Pancreas (tissue), 10 donors: Measurements from ENCODE around the gene DIAPH3. TPM values are rescaled to one million over a fixed set of nuclear protein-coding genes. Genes with fewer than 3 reads are reported as not detected.

Experiments
- ATAC-seq, 4 donors: fragments of 200-7000 bp; cut with Tn5 transposase; one replicate each; pipeline versions ENCODE4 v1.8.0 to v1.9.1; 2020; ENCODE audit warnings: mild to moderate bottlenecking in 4 of 4, moderate library complexity in 4 of 4
- DNase-seq, 6 donors: peaks; one replicate each; pipeline ENCODE4 v3.0.0-alpha.2; 2020
- FAIRE-seq: peaks from 2 replicates; lab custom pipeline; 2012; peaks lifted over from hg19 to GRCh38; lab: Jason Lieb, UNC
- H3K27ac ChIP-seq, 4 donors: fragments of 200-600 bp; sonication (generic); 1 replicate in 3 of 4; 2 replicates in 1 of 4; pipeline versions ENCODE4 v1.5.0 to v1.8.0; 2020
- H3K27me3 ChIP-seq, 4 donors: fragments of 200-600 bp; one replicate each; pipeline ENCODE4 v1.8.0; 2021
- H3K36me3 ChIP-seq, 3 donors: fragments of 200-600 bp; sonication (generic) in 1 of 3; one replicate each; pipeline versions ENCODE4 v1.5.0 to v1.8.0; 2020 to 2021
- H3K4me1 ChIP-seq, 3 donors: fragments of 200-600 bp; one replicate each; pipeline ENCODE4 v1.8.0; 2021
- H3K4me3 ChIP-seq, 4 donors: fragments of 200-600 bp; sonication (generic) in 2 of 4; one replicate each; pipeline versions ENCODE4 v1.5.0 to v1.8.0; 2020 to 2021
- H3K9me3 ChIP-seq, 4 donors: fragments of 200-600 bp; one replicate each; pipeline ENCODE4 v1.8.0; 2021
- WGBS, 2 donors: extraction: QIAGEN DNeasy Blood & Tissue Kit; methylation state at CpG; one replicate each; pipeline ENCODE4 v1.1.7; 2013; 5-methylcytosine and 5-hydroxymethylcytosine counted together
- intact Hi-C, 3 donors: fragments of 100-400 bp; cut with DNase I; formaldehyde crosslinking; loops; one replicate each; pipeline versions ENCODE4 v1.11.1 to v1.14.2; 2022
- polyA plus RNA-seq, 2 donors: library from polyadenylated mRNA; stranded (reverse); fragments of 200-250 nt; gene quantifications; one replicate each; pipeline ENCODE4 v1.2.3, GENCODE V29; 2013
- total RNA-seq, 6 donors: library from RNA; stranded (reverse); fragmentation: NEBNext Ultra II Directional in 4 of 6; extraction: Animal tissue kit (Norgen Biotek cat#: 25700) in 4 of 6; gene quantifications; one replicate each; pipeline versions ENCODE4 v1.2.1 to v1.2.4, GENCODE V29; 2021 to 2023
- TF ChIP-seq, protein P1 (sequence below), 4 donors: fragments of 200-600 bp; sonication (generic) in 3 of 4; IDR thresholded peaks; one replicate each; pipeline versions ENCODE4 v1.5.0 to v1.8.0; 2021; ENCODE audit warnings: antibody characterized with exemption in 4 of 4
- donor health status: healthy with polysubstance abuse.
- donor health status: DM: no; HTN: no; CAD: no; lungs with moderate emphysema.
- donor health status: DM: no; HTN: no; CAD: no.
- donor health status: control.
- donor health status: control.
- donor health status: Bipolar disorder and iron deficiency.
- donor health status: DM: yes; HTN: yes; CAD: no.
- donor health status: DM: no; HTN: no; CAD: no.
- donor health status: DM: no; HTN: no; CAD: no.
- donor health status: DM: yes; HTN: yes; CAD: no.

Gene DIAPH3
- total and polyA plus RNA-seq, 8 donors = 0.12 to 1.3 (median 0.42) TPM; not detected in 1

DNA sequence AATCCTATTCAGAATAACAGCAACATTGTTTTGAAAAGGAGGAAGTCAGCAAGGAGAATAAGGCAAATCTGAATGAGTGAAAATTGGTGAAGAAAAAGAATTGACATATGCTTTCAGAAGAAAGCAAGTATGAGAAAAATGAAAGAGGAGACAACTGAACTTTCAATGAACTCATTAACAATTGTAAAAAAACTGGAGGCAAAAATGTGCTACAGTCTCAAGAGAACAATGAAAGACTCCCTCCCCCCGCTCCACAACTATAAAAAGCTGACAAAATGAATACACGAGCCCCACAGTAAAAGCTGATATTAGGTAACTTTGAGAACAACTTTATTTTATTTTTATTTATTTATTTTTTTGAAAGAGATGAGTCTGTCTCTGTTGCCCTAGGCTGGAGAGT lies 373.1 kb downstream of the DIAPH3 start:
- no peaks in the 10 kb centered on the region for H3K36me3 ChIP-seq
- H3K9me3 ChIP-seq = no peaks in the 10 kb centered on the region
- H3K4me1 ChIP-seq = no peaks in the 10 kb centered on the region
- FAIRE-seq (no peak), ATAC-seq (no peak), DNase-seq (no peak)
- no peak overlapping the region for H3K27ac ChIP-seq
- H3K4me3 ChIP-seq = no peak overlapping the region
- TF ChIP-seq, protein P1, sequence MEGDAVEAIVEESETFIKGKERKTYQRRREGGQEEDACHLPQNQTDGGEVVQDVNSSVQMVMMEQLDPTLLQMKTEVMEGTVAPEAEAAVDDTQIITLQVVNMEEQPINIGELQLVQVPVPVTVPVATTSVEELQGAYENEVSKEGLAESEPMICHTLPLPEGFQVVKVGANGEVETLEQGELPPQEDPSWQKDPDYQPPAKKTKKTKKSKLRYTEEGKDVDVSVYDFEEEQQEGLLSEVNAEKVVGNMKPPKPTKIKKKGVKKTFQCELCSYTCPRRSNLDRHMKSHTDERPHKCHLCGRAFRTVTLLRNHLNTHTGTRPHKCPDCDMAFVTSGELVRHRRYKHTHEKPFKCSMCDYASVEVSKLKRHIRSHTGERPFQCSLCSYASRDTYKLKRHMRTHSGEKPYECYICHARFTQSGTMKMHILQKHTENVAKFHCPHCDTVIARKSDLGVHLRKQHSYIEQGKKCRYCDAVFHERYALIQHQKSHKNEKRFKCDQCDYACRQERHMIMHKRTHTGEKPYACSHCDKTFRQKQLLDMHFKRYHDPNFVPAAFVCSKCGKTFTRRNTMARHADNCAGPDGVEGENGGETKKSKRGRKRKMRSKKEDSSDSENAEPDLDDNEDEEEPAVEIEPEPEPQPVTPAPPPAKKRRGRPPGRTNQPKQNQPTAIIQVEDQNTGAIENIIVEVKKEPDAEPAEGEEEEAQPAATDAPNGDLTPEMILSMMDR (IDR thresholded peaks at IDR 0.05) = no peak
- intact Hi-C loops = no loop called here
- 46 to 68% methylated on average over 2 of the region's 2 CpGs for WGBS, 2 donors
- no peaks in the 10 kb centered on the region for H3K27me3 ChIP-seq

DNA sequence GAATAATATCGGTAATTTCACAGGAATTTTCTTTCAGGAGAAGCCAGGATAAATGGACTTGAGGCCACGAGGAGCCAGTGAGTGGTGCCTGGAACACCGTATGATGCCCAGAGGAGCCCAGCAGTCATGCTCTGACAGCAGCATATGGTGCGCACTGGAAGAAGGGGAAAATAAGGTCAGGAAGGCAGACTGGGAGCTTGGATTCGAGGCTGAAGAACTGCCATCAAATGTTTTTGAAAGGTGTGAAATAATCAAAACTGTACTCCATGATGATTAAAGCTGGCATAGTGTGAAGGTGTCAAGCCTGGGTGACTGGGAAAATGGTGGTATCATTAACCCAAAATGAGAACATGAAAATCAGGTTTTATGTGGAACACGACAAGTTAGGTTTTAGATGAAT lies 374.2 kb downstream of the DIAPH3 start:
- 86 to 92% methylated on average over 6 of the region's 6 CpGs for WGBS, 2 donors
- no peaks in the 10 kb centered on the region for H3K36me3 ChIP-seq
- no peaks in the 10 kb centered on the region for H3K9me3 ChIP-seq
- intact Hi-C loops = no loop called here
- TF ChIP-seq, protein P1 (IDR thresholded peaks at IDR 0.05) = no peak
- no peak for FAIRE-seq
- H3K4me1 ChIP-seq = no peaks in the 10 kb centered on the region
- no peak for DNase-seq
- no peak for ATAC-seq
- H3K27ac ChIP-seq = no peak overlapping the region
- no peak overlapping the region for H3K4me3 ChIP-seq
- H3K27me3 ChIP-seq = no peaks in the 10 kb centered on the region

DNA sequence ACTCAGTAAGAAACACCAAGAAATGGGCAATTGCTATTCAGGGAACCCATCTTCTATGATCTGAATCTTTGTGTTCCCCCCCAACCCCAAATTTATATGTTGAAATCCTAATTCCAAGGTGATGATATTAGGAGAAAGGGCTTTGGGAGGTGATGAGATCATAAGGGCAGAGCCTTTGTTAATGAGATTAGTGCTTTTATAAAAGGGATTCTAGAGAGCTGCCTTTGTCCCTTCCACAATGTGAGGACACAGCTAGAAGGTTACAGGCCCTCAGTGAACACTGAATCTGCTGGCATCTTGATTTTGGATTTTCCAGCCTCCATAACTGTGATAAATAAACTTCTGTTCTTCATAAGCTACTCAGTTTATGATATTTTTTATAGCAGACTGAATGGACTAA lies 376.0 kb downstream of the DIAPH3 start:
- H3K27me3 ChIP-seq = no peaks in the 10 kb centered on the region
- H3K4me1 ChIP-seq = no peaks in the 10 kb centered on the region
- DNase-seq (no peak), FAIRE-seq (no peak), ATAC-seq (no peak)
- TF ChIP-seq, protein P1 (IDR thresholded peaks at IDR 0.05) = no peak
- H3K36me3 ChIP-seq = no peaks in the 10 kb centered on the region
- H3K27ac ChIP-seq = no peak overlapping the region
- no peaks in the 10 kb centered on the region for H3K9me3 ChIP-seq
- H3K4me3 ChIP-seq = no peak overlapping the region
- intact Hi-C loops = no loop called here

DNA sequence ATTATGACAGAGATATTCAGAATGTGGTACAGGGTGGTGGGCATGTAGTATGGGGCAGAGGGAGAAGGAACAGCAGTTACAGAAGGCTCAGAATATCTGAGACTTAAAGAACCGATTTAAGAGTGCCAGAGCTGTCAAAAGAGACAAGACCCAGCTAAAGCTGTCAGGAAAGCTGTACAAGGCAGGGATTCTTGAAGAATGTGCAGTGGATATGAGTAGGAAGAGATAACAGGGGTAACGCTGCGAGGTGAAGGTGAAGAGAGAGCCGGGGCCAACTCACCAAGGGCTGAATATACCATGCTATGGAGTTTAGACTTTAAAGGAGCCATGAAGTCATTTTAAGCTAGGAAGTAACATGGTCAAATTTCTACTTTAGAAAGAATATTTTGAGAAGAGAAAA lies 381.0 kb downstream of the DIAPH3 start:
- Histone ChIP-seq H3K4me3 (no peak overlapping the region), H3K4me1 (no peaks in the 10 kb centered on the region), H3K36me3 (no peaks in the 10 kb centered on the region), H3K9me3 (no peaks in the 10 kb centered on the region), H3K27ac (no peak overlapping the region), H3K27me3 (no peaks in the 10 kb centered on the region)
- ATAC-seq (no peak), DNase-seq (no peak), FAIRE-seq (no peak)
- TF ChIP-seq, protein P1 (IDR thresholded peaks at IDR 0.05) = no peak
- intact Hi-C loops = no loop called here
- 79 to 84% methylated on average over 4 of the region's 4 CpGs for WGBS, 2 donors

DNA sequence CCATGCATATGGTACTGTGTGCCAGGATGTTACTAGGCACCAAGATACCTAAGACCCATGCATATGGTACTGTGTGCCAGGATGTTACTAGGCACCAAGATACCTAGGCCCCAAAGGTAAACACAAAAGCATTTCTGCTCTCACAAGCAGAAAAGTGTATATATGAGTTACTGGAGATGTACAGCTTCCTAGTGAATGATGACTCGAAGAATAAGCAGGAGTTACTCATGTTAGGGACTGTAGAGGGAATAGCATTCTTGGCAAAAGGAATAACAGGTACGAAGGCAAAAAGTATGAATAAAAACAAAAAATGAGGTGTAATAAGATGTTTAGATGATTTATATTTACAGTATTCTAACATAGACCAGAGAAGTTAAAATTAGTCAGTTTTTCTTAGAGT lies 383.7 kb downstream of the DIAPH3 start:
- no peaks in the 10 kb centered on the region for H3K27me3 ChIP-seq
- intact Hi-C loops = no loop called here
- DNase-seq (no peak), FAIRE-seq (no peak), ATAC-seq (no peak)
- H3K27ac ChIP-seq = no peak overlapping the region
- no peaks in the 10 kb centered on the region for H3K4me1 ChIP-seq
- no peaks in the 10 kb centered on the region for H3K36me3 ChIP-seq
- WGBS, 2 donors = 95 to 100% methylated on average over 2 of the region's 2 CpGs
- TF ChIP-seq, protein P1 (IDR thresholded peaks at IDR 0.05) = no peak
- no peaks in the 10 kb centered on the region for H3K9me3 ChIP-seq
- H3K4me3 ChIP-seq = no peak overlapping the region
